GM18507 (cell line): ENCODE measurements around the gene CDH3.
A peak's percentile ranks its signal among the peaks of the same experiment; 100 is the strongest.

Experiments
- DNase-seq: peaks from one replicate; pipeline ENCODE4 v3.0.0; 2011; ENCODE audit warnings: low read depth; ENCODE audit not compliant: insufficient read length; ENCODE audit errors: extremely low spot score
- FAIRE-seq: peaks from 2 replicates; lab custom pipeline; 2011; peaks lifted over from hg19 to GRCh38; lab: Jason Lieb, UNC

Gene CDH3

DNA sequence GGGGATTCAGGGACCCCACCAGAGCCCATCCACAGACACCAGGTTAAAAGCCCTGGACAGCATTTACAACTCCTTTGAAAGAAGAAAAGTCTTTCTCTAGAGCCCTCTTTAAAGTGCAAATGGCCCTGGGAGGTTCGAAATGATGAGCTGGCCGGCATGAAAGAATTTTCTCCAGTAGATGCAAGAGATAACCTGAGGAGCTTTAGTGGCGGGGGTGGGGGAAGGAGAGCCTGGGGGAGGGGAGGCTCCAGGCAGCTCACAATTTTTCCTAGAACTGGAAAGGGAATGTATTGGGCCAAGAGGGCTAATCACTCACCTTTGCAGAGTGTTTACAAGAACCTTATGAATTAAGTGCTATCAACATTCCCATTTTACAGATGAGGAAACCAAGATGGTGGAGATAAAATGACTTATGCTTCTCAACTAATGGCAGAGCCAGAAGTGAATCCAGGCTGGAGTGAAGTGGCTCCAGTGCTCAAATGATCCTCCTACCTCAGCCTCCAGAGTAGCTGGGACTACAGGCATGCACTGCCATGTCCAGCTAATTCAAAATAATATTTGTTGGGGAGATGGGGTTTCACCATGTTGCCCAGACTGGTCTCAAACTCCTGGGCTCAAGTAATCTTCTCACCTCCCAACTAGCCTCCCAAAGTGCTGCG lies 87.8 kb downstream of the CDH3 start:
- FAIRE-seq (no peak), DNase-seq (no peak)

DNA sequence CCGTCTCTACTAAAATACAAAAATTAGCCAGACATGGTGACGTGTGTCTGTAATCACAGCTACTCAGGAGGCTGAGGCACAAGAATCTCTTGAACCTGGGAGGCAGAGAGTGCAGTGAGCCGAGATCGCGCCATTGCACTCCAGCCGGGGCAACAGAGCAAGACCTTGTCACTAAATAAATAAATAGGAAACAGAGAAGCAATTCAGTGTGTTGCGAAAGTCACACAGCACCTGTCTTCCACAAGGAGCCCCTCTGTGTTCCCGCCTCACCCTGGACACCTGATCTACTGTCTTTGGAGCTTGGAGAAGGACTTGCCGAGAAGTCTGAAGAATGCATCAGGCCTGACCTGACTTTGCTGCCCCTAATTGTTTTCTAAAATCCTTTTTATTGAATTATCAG lies 88.5 kb downstream of the CDH3 start:
- DNase-seq: no peak
- no peak for FAIRE-seq

DNA sequence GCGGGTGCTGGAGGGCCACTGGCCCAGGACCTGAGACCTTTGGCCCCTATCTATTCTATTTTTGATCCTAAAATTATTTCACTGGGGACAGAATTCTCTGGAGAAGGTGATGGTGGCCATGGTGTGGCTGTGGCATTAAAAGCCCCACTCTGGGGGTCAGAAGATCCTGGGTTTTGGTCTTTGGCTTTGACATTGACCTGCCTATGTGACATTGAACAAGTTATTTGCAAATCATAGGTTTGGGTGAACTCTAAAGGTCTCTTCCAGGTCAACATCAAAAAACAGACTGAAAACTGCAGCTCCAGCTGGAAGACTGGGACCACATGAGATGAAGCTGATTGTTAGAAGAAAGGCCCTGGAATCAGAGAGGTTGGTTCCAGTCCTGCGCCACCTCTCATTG lies 89.7 kb downstream of the CDH3 start:
- DNase-seq (no peak), FAIRE-seq (no peak)

DNA sequence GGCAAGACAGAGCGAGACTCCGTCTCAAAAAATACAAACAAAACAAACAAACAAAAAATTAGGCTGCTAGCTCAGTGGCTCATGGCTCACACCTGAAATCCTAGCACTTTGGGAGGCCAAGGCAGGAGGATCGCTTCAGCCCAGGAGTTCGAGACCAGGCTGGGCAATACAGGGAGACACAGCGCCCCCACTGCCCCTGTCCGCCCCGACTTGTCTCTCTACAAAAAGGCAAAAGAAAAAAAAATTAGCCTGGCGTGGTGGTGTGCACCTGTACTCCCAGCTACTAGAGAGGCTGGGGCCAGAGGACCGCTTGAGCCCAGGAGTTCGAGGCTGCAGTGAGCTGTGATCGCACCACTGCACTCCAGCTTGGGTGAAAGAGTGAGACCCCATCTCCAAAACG lies 91.5 kb downstream of the CDH3 start:
- no peak for FAIRE-seq

DNA sequence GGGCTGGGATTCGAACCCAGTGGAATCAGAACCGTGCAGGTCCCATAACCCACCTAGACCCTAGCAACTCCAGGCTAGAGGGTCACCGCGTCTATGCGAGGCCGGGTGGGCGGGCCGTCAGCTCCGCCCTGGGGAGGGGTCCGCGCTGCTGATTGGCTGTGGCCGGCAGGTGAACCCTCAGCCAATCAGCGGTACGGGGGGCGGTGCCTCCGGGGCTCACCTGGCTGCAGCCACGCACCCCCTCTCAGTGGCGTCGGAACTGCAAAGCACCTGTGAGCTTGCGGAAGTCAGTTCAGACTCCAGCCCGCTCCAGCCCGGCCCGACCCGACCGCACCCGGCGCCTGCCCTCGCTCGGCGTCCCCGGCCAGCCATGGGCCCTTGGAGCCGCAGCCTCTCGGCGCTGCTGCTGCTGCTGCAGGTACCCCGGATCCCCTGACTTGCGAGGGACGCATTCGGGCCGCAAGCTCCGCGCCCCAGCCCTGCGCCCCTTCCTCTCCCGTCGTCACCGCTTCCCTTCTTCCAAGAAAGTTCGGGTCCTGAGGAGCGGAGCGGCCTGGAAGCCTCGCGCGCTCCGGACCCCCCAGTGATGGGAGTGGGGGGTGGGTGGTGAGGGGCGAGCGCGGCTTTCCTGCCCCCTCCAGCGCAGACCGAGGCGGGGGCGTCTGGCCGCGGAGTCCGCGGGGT lies 92.1 kb downstream of the CDH3 start, which contains the start of gene CDH1:
CDH1 (plus strand) TSS at position 247 of the 684 bp plus-strand sequence; CDS start at position 371, 124 bp downstream.
- no peak for FAIRE-seq
- no peak for DNase-seq

More for the DNA sequence above, 91.5 kb downstream of the CDH3 start:
- no peak for DNase-seq

DNA sequence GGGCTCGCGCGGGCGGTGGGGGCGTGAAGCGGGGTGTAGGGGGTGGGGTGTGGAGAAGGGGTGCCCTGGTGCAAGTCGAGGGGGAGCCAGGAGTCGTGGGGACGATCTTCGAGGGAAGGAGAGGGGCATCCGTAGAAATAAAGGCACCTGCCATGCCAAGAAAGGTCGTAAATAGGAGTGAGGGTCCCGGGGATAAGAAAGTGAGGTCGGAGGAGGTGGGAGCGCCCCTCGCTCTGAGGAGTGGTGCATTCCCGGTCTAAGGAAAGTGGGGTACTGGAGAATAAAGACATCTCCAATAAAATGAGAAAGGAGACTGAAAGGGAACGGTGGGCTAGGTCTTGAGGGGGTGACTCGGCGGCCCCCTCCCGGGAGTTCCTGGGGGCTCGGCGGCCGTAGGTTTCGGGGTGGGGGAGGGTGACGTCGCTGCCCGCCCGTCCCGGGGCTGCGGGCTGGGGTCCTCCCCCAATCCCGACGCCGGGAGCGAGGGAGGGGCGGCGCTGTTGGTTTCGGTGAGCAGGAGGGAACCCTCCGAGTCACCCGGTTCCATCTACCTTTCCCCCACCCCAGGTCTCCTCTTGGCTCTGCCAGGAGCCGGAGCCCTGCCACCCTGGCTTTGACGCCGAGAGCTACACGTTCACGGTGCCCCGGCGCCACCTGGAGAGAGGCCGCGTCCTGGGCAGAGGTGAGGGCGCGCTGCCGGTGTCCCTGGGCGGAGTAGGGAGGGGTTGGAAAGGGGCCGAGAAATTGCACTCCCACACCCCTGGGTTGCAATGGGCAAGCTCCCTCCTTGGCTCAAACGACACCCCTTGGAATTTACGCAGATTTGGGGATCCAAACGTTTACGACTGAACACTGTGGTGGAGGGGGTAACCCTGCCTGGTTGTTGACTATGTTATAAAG lies 92.9 kb downstream of the CDH3 start:
- DNase-seq: no peak
- FAIRE-seq: no peak

DNA sequence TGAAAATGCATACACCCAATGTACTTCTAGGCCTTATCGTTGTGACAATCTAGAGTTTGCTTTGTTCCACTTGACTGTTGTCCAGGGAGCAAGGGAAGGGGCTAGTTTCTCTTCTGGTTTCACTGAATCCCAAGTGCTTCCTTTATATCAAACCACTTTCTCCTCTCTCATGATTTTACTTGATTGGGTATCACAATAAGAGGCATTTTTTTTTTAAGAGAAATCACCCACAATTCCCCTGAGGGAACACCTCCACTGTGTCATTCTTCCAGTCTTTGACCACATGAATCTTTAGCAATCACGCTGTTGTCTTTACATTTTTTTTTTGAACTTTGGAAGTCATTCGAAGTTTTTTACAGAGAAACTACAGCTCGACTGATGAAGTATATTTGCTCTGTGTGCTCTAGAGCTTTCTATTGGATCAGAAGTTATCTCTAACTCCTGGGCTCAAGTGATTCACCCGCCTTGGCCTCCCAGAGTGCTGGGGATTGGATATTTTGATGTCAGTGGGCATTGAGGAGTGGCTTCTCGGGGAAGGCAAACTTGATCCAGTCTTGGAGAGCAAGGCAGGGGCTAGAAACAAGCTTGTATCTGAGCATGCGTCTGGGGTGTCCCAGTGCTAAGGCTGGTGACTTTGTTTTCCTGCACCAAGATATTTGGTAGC lies 95.0 kb downstream of the CDH3 start:
- FAIRE-seq: peak; percentile 54
- DNase-seq: no peak

DNA sequence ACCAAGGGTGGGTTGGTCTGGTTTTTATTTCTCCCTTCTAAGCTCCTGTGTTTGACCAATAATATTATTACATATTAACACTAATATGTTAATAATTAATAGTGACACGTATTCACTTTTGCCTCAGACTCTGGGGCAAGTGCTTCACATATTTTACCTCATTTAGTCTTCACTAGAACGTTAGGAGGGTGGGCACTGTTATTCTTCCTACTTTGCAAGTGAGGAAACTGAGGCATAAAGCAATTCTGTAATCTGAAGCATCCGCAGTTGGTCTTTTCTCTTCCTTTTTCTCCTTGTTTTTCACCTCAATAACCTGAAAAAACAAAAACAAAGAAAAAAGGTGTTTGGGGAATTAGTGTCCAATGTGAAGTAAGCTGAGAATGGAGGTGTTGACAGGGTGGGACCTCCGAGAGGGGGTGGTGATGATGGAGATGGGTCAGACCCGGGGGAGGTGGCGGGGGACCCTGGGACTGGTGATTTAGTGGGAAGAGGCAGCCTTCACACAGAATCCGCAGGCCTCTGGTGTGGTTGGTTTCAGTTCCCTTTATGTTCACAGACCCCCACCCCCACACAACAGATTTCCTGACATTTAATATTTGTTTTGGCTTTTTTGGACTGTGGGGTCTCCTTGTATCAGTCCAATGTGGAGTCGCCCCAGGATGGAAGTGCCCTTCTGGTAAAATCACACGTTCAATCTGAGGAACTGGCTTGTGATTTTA lies 95.7 kb downstream of the CDH3 start:
- DNase-seq (no peak), FAIRE-seq (no peak)

DNA sequence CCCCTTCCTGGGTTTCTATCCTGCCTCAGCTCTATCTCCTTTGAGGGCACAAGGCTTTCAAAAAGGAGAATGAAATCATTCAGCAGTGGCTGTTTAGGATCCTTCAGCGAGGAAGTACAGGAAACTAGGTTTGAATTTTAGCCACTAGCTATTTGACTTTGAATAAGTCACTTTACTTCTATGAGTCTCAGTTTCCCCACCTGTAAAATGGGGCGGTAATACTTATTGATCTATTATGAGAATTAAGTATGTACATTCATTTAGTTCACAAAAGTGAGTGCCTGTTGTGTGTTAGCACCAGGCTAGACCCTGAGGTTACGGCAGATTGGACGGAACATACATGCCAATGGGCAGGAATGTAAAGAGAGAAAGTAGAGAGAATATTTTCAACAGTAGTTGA lies 98.6 kb downstream of the CDH3 start:
- no peak for DNase-seq
- no peak for FAIRE-seq

DNA sequence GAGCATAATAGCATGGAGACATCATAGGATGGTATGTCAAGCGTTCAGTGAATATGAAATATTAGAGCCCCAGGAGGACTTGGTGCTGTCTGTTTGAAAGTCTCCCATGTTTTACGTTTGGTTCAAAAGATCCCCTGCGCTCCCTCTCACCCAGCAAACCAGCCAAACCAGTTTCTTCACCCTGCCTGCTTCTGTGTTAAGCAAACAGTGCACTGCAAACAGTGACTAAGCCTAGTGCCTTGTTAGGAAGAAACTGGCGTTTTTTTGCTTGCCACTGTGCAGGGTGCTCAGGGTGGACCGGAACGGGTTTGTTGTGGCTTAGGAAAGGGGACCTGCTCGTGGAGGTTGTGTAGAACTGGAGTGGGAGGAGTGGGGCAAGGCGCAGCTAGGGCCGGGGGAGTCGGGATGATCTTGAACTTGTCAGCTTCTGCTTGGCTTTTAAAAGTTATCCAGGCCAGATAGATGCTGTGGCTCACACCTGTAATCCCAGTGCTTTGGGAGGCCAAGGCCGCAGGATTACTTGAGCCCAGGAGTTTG lies 99.7 kb downstream of the CDH3 start:
- DNase-seq (no peak), FAIRE-seq (no peak)

DNA sequence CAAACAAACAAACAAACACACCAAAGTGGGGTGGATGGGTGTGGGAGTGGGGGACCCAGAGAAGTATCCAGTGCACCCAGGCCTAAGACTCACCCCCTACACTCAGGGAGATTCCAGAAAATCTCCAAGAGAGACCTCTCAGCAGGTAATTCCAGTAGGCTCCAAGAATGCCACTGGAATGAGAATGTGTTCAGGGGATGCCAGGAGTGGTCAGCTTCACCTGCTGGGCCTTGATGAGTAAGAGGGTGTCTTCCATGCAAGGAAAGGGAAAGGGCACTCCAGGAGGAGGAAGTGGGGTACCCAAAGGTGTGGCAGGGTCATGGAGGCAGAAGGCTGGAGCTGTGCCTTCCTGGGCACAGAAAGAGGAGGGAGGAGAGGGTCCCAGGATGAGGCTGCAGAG lies 101.8 kb downstream of the CDH3 start:
- FAIRE-seq (no peak), DNase-seq (no peak)

DNA sequence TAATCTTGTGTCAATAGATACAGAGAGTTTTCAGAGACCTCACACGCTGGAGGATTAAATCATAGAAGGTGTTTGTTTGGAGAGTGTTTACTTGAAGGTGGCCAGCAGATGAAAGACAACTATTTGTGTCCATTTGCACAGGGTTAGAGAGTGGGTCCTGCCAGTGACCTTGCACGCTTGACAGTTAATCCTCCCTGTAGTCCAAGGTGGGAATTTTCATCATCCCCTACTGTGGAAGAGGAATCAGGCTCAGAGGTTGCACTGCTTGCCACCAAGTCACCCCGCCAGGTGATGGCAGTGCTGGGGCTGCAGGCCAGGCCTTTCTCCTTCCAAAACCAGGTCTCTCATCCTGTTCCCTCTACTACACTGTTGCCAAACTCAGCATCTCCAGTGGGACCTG lies 104.3 kb downstream of the CDH3 start:
- FAIRE-seq (no peak), DNase-seq (no peak)
